Endothelial cell of umbilical vein (primary cell): Measurements from ENCODE around the gene TBC1D17. TPM values are rescaled to one million over a fixed set of nuclear protein-coding genes. Genes with fewer than 3 reads are reported as not detected.

ENCODE experiments used
- BruUV-seq: library from RNA; stranded (reverse); fragments of 400-500 nt; replicated peaks from 2 replicates; lab custom pipeline; 2021; lab: Mats Ljungman, UMichigan
- CTCF ChIA-PET: fragments of 300-600, 350-600 bp; sonication (Branson Sonifier 250); formaldehyde crosslinking; loops from one replicate; lab custom pipeline; 2021; ENCODE audit warnings: antibody characterized with exemption, inconsistent platforms; lab: Charles Lee
- POLR2A ChIA-PET: fragments of 300-600, 350-600 bp; sonication (Branson Sonifier 250); formaldehyde crosslinking; loops from one replicate; lab custom pipeline; 2021; ENCODE audit warnings: antibody characterized with exemption, inconsistent platforms; lab: Charles Lee
- DNase-seq: peaks from one replicate; pipeline ENCODE4 v3.0.0-alpha.2; 2011; ENCODE audit warnings: low read depth, low spot score
- FAIRE-seq: peaks from 2 replicates; lab custom pipeline; 2011; peaks lifted over from hg19 to GRCh38; lab: Jason Lieb, UNC
- H2AFZ ChIP-seq: 2 replicates; pipeline ENCODE4 v1.6.0; 2012; ENCODE audit warnings: low read depth, low read length, control low read depth, inconsistent platforms
- H3K27ac ChIP-seq: 2 replicates; pipeline ENCODE4 v1.5.1; 2011; ENCODE audit warnings: low read depth, mild to moderate bottlenecking, control low read depth, low read length, moderate library complexity; ENCODE audit not compliant: insufficient read depth
- H3K27me3 ChIP-seq, 2 experiments: 2 replicates each; pipeline versions ENCODE4 v1.6.0 to v1.6.1; 2011; ENCODE audit warnings: low read length in 2 of 2, mixed read lengths in 1 of 2; ENCODE audit not compliant: control insufficient read depth in 2 of 2, insufficient read depth in 2 of 2
- H3K36me3 ChIP-seq, 2 experiments: 2 replicates in 1 of 2; 3 replicates in 1 of 2; pipeline ENCODE4 v1.5.1; 2011; ENCODE audit warnings: low read length in 2 of 2, mild to moderate bottlenecking in 1 of 2, moderate library complexity in 1 of 2; ENCODE audit not compliant: control insufficient read depth in 2 of 2, insufficient read depth in 2 of 2; ENCODE audit errors: extremely low read depth in 1 of 2
- H3K4me1 ChIP-seq: 3 replicates; pipeline ENCODE4 v1.5.1; 2011; ENCODE audit warnings: mild to moderate bottlenecking, low read length; ENCODE audit not compliant: control insufficient read depth, insufficient read depth; ENCODE audit errors: extremely low read depth
- H3K4me2 ChIP-seq: 2 replicates; pipeline ENCODE4 v1.6.1; 2011; ENCODE audit warnings: low read length, control low read depth, mixed read lengths; ENCODE audit not compliant: insufficient read depth
- H3K4me3 ChIP-seq, 3 experiments: fragments of 200-600 bp in 1 of 3; sonication (generic), shearing (Covaris generic) in 1 of 3; replicated peaks in 1 of 3; 2 replicates each; pipeline ENCODE4 v1.5.1; 2011 to 2016; ENCODE audit warnings: control low read depth in 3 of 3, low read length in 3 of 3, mild to moderate bottlenecking in 2 of 3, inconsistent platforms in 1 of 3, low read depth in 1 of 3, moderate library complexity in 1 of 3; ENCODE audit not compliant: insufficient read depth in 1 of 3
- H3K79me2 ChIP-seq: 2 replicates; pipeline ENCODE4 v1.6.0; 2012; ENCODE audit warnings: low read length, inconsistent platforms; ENCODE audit not compliant: control insufficient read depth, insufficient read depth
- H3K9ac ChIP-seq: replicated peaks from 2 replicates; pipeline ENCODE3; 2011; ENCODE audit warnings: low read length, control low read depth; ENCODE audit not compliant: insufficient read depth; ENCODE audit errors: extremely low read depth
- H3K9me1 ChIP-seq: replicated peaks from 3 replicates; pipeline ENCODE4 v1.6.0; 2011; ENCODE audit warnings: mild to moderate bottlenecking, low read length; ENCODE audit not compliant: control insufficient read depth, insufficient read depth; ENCODE audit errors: extremely low read depth
- H3K9me3 ChIP-seq: replicated peaks from 2 replicates; pipeline ENCODE4 v1.5.1; 2012; ENCODE audit warnings: low read length, inconsistent platforms; ENCODE audit not compliant: control insufficient read depth, insufficient read depth
- H4K20me1 ChIP-seq: replicated peaks from 2 replicates; pipeline ENCODE3; 2011; ENCODE audit warnings: mild to moderate bottlenecking, low read length; ENCODE audit not compliant: control insufficient read depth, insufficient read depth; ENCODE audit errors: extremely low read depth
- CTCF ChIP-seq, 2 donors: IDR thresholded peaks; 1 replicate in 1 of 2; 2 replicates in 1 of 2; pipeline ENCODE4 v1.5.1; 2011; ENCODE audit warnings: low read length in 2 of 2, mild to moderate bottlenecking in 2 of 2, moderate library complexity in 2 of 2, control low read depth in 1 of 2, inconsistent platforms in 1 of 2, low read depth in 1 of 2; ENCODE audit not compliant: insufficient read depth in 1 of 2; ENCODE audit errors: extremely low read depth in 1 of 2
- EZH2 ChIP-seq: IDR thresholded peaks from 2 replicates; pipeline ENCODE4 v1.6.1; 2012; ENCODE audit warnings: borderline replicate concordance, low read depth, mild to moderate bottlenecking, moderate library complexity, low read length, inconsistent platforms; ENCODE audit not compliant: severe bottlenecking
- FOS ChIP-seq: IDR thresholded peaks from 2 replicates; pipeline ENCODE4 v1.6.1; 2011; ENCODE audit warnings: mild to moderate bottlenecking, low read length, moderate library complexity, borderline replicate concordance; ENCODE audit not compliant: insufficient read depth
- GATA2 ChIP-seq: IDR thresholded peaks from 2 replicates; pipeline ENCODE4 v1.7.0; 2011; ENCODE audit warnings: low read depth, mild to moderate bottlenecking, moderate library complexity, mixed read lengths, low read length; ENCODE audit not compliant: insufficient read length, insufficient read depth
- JUN ChIP-seq: IDR thresholded peaks from 2 replicates; pipeline ENCODE4 v1.6.1; 2011; ENCODE audit warnings: borderline replicate concordance, low read depth; ENCODE audit not compliant: insufficient read length, insufficient read depth
- MAX ChIP-seq: IDR thresholded peaks from 2 replicates; pipeline ENCODE4 v1.6.1; 2011; ENCODE audit not compliant: insufficient read depth, insufficient read length
- MYC ChIP-seq: IDR thresholded peaks from one replicate; pipeline ENCODE4 v1.6.1; 2011; ENCODE audit warnings: mild to moderate bottlenecking, low read depth, low read length
- POLR2A ChIP-seq: IDR thresholded peaks from 2 replicates; pipeline ENCODE4 v1.6.1; 2012; ENCODE audit warnings: low read depth, mild to moderate bottlenecking, control low read depth, low read length
- POLR2AphosphoS5 ChIP-seq: IDR thresholded peaks from 2 replicates; pipeline ENCODE4 v1.6.1; 2012; ENCODE audit warnings: low read depth, mild to moderate bottlenecking, control low read depth, low read length, moderate library complexity; ENCODE audit not compliant: insufficient read depth
- dilution Hi-C: fragments of 300-500 bp; cut with MboI; formaldehyde crosslinking; loops from one replicate; pipeline ENCODE4 v1.15.0; 2019; ENCODE audit warnings: low sequenced_read_pairs; ENCODE audit not compliant: extremely low pct_ligation_motif_present
- intact Hi-C: fragments of 100-400 bp; cut with micrococcal nuclease; formaldehyde crosslinking; loops from one replicate; pipeline ENCODE4 v1.10.0; 2022
- polyA plus RNA-seq, 4 experiments: library from polyadenylated mRNA; depleted of rRNA in 3 of 4; stranded (reverse) in 3 of 4; unstranded in 1 of 4; fragments of >200 nt; gene quantifications; 2 replicates each; pipeline versions ENCODE4 v1.2.1 to v1.2.3, GENCODE V29; 2011 to 2012; ENCODE audit warnings: missing spikeins in 1 of 4
- total RNA-seq: library from RNA; stranded (reverse); gene quantifications from 2 replicates; pipeline ENCODE4 v1.2.3, GENCODE V29; 2021

Gene TBC1D17
- total and polyA plus RNA-seq, 2 donors (not counting 3 experiments of a cell fraction or from before 2014, with no cell fraction given) = 34.2 to 39.3 TPM

- Histone ChIP-seq H2AFZ (no peak overlapping the region), H3K9me1 (no peaks in the 10 kb centered on the region), H3K36me3 (peaks cover 0 to 11% of the 10 kb centered on the region in 2 experiments), H3K79me2 (peaks cover 18% of the 10 kb centered on the region), H3K27ac (no peak overlapping the region), H3K27me3 (no peaks in the 10 kb centered on the region), H4K20me1 (no peaks in the 10 kb centered on the region), H3K9me3 (no peaks in the 10 kb centered on the region), H3K4me3 (peak overlapping the region in 2 of 3 experiments; percentile 70 to 81), H3K4me2 (peak overlapping the region; percentile 81), H3K9ac (peak overlapping the region; percentile 91), H3K4me1 (peaks cover 16% of the 10 kb centered on the region)
- no peak for DNase-seq
- POLR2A ChIA-PET = no interaction called here
- TF ChIP-seq POLR2AphosphoS5 (no peak), CTCF (IDR thresholded peaks at IDR 0.05; ENCODE audit: extremely low read depth in 1 of 2, insufficient read depth in 1 of 2, low read depth in 1 of 2, low read length in 2 of 2) (no peak), FOS (no peak), JUN (no peak), EZH2 (no peak), POLR2A (no peak), MAX (no peak), GATA2 (no peak), MYC (no peak)
- BruUV-seq = no TSS peak
- intact Hi-C loops (loop anchor here (5.0 kb wide), 1 partner anchor 423 kb away; the partner anchor contains the start of genes ALDH16A1 and PIH1D1), dilution Hi-C loops (no loop called here)
- FAIRE-seq = no peak
- CTCF ChIA-PET = no interaction called here
Observed at GRCh38 chr19:49875177-49875576, 2.3 kb upstream of the TBC1D17 start.
